ENCODE measurements around the gene CHERP. TPM values are rescaled to one million over a fixed set of nuclear protein-coding genes. Genes with fewer than 3 reads are reported as not detected.

Gene CHERP
- total and polyA plus RNA-seq, 2 of the 8 experiments (the other 6 are each of a cell fraction or from before 2014, with no cell fraction given): 13.9 to 73.7 TPM

GRCh38 chr19:16477311-16477710 is 64.9 kb downstream of the CHERP start:
- Histone ChIP-seq H3K23ac (ENCODE audit: insufficient read length) (no peak overlapping the region), H3K4me3 (ENCODE audit: extremely low read depth in 1 of 4, insufficient read depth in 2 of 4, low read depth in 3 of 4, low read length in 4 of 4) (no peak overlapping the region), H3K9ac (replicated peaks in 1 of 4; ENCODE audit: extremely low read depth in 1 of 4, low read depth in 3 of 4, low read length in 3 of 4) (no peak overlapping the region), H2AK5ac (ENCODE audit: low read depth, low read length) (no peak overlapping the region), H3K9me3 (ENCODE audit: insufficient read depth in 2 of 2, low read depth in 1 of 2, low read length in 1 of 2) (peaks cover 0 to 5% of the 10 kb centered on the region in 2 experiments; a peak in 1 of 4 replicates), H3K27ac (ENCODE audit: low read depth, low read length) (no peak overlapping the region), H4K5ac (ENCODE audit: insufficient read length, low read depth, low read length) (no peak overlapping the region), H4K20me1 (replicated peaks in 1 of 2; ENCODE audit: control insufficient read depth in 1 of 2, insufficient read depth in 2 of 2, low read length in 2 of 2) (no peaks in the 10 kb centered on the region), H4K8ac (ENCODE audit: extremely low read depth, insufficient read depth, low read length) (no peak overlapping the region), H2BK20ac (ENCODE audit: low read length) (no peak overlapping the region), H4K91ac (replicated peaks; ENCODE audit: insufficient read length, low read length) (no peak overlapping the region), H2BK12ac (ENCODE audit: low read depth, low read length) (no peak overlapping the region), H3K18ac (ENCODE audit: extremely low read depth, low read length) (no peak overlapping the region), H2AFZ (ENCODE audit: low read length) (no peak overlapping the region), H3K27me3 (replicated peaks in 1 of 4; ENCODE audit: control insufficient read depth in 3 of 4, extremely low read depth in 1 of 4, insufficient read depth in 3 of 4, low read length in 3 of 4) (no peaks in the 10 kb centered on the region), H2BK120ac (replicated peaks; ENCODE audit: low read depth, low read length) (no peak overlapping the region), H3K79me2 (ENCODE audit: control insufficient read depth in 1 of 2, insufficient read depth in 2 of 2, low read length in 2 of 2) (no peaks in the 10 kb centered on the region), H3K23me2 (ENCODE audit: low read depth, low read length) (peaks cover 1% of the 10 kb centered on the region; the same call in 1 of the 2 replicates), H3K79me1 (ENCODE audit: low read depth, low read length) (no peaks in the 10 kb centered on the region), H2BK5ac (ENCODE audit: low read depth, low read length) (no peak overlapping the region), H3K4ac (replicated peaks; ENCODE audit: insufficient read length, low read depth, low read length) (no peak overlapping the region), H3K56ac (replicated peaks; ENCODE audit: insufficient read length, low read depth, low read length) (no peak overlapping the region), H3K36me3 (ENCODE audit: control insufficient read depth in 2 of 4, insufficient read depth in 4 of 4, low read length in 3 of 4) (no peaks in the 10 kb centered on the region), H3K14ac (ENCODE audit: insufficient read length) (no peak overlapping the region), H3K4me1 (replicated peaks in 1 of 4; ENCODE audit: control insufficient read depth in 3 of 4, insufficient read depth in 4 of 4, low read length in 3 of 4) (no peaks in the 10 kb centered on the region), H3K4me2 (ENCODE audit: insufficient read depth in 1 of 2, low read depth in 2 of 2, low read length in 2 of 2) (no peak overlapping the region), H2BK15ac (ENCODE audit: low read length) (no peak overlapping the region)
- no peak for TF ChIP-seq CHD1 (IDR thresholded peaks at IDR 0.05; ENCODE audit: low read depth, low read length)
- no peak for TF ChIP-seq GABPA (IDR thresholded peaks at IDR 0.05; ENCODE audit: borderline replicate concordance, insufficient read depth, low read length)
- TF ChIP-seq TEAD4 (IDR thresholded peaks at IDR 0.05; ENCODE audit: low read depth, low read length): no peak
- FAIRE-seq (no peak), DNase-seq (ENCODE audit: low read depth in 1 of 2, low spot score in 2 of 2) (no peak)
- 83% methylated on average over 1 of the region's 1 CpG; no CpG with 5 or more reads in 1 of the 2 experiments for WGBS, 2 experiments (ENCODE audit: extremely low coverage in 1 of 2, insufficient coverage in 1 of 2, insufficient read length in 1 of 2, insufficient replicate concordance in 2 of 2, low coverage in 1 of 2, low lambda C conversion rate in 2 of 2, missing lambda C conversion rate in 1 of 2)
- POLR2A ChIA-PET (ENCODE audit: partially characterized antibody): interaction anchor here (0.7 to 1.8 kb wide), 2 partner anchors 10 to 135 kb away, joined by 3 to 4 read pairs; no protein-coding TSS in a partner anchor
- CTCF ChIA-PET (ENCODE audit: partially characterized antibody): interaction anchor here (2.7 kb wide), 1 partner anchor 35 kb away, joined by 11 read pairs; no protein-coding TSS in a partner anchor

All from H1 (cell line).